ENCODE measurements around the gene MS4A6A. TPM values are rescaled to one million over a fixed set of nuclear protein-coding genes. Genes with fewer than 3 reads are reported as not detected.

MS4A6A gene, protein sequence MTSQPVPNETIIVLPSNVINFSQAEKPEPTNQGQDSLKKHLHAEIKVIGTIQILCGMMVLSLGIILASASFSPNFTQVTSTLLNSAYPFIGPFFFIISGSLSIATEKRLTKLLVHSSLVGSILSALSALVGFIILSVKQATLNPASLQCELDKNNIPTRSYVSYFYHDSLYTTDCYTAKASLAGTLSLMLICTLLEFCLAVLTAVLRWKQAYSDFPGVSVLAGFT
- polyA plus RNA-seq (2013, experiment 1 of 2), result 1.3 TPM
- polyA plus RNA-seq (2013, experiment 2 of 2), result 1.6 TPM

DNA sequence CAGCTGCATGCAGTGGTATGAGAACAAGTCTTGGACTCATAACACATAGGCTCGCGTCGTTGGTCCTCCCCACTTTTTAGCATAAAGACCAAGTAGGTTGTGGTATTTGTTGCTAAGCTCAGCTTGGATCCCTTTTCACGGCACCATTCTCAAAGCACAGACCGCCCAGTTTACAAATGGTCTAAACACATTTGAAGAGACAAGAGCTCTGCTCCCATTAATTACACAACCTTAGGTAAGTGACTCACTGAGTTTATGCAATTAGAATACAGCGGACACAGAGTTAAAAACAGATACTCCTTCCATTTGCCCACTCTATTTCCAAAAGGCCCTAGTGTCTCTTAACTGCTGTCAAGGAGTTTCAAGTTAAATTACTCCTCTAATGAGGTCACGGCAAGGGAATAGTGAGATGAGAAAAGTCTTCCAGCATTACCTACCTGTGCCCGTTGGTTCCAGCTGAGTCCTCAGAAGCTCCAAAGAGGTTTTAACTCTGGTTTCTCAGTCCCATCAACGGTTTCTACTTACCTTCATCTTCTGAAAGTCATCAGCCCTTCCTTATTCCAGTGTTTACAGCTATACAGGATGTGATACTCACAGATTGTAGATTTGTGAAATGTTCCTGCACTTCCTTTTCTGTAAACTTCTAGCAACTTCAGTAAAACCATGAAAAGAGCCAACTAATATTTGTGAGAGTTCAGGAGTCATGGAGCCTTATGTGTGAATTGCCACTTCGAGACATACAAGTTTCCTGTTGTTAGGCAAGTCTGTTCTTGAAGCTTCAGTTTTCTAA lies at the start of gene MS4A6A:
Gene MS4A6A, minus strand, starts transcription at position 543 of the 790 bp plus-strand sequence. CDS start 1,356 bp downstream, outside the sequence.
- no peaks in the 10 kb centered on the region for H3K36me3 ChIP-seq (ENCODE audit: control insufficient read depth, insufficient read depth, low read length)
- no peak within 1 kb of the TSS for H3K27ac ChIP-seq (ENCODE audit: low read depth, low read length, severe bottlenecking)
- WGBS, 2 experiments (ENCODE audit: insufficient coverage in 2 of 2), result 90 to 93% methylated on average over 2 to 4 of the region's 10 CpGs
- no peak within 1 kb of the TSS for H3K4me3 ChIP-seq (ENCODE audit: extremely low read depth, insufficient read depth, low read length, poor library complexity, severe bottlenecking)
- peaks cover 7% of the 10 kb centered on the region for H3K4me1 ChIP-seq (ENCODE audit: control insufficient read depth, insufficient read depth, low read length, poor library complexity, severe bottlenecking)
- no peaks in the 10 kb centered on the region for H3K9me3 ChIP-seq (ENCODE audit: control insufficient read depth, low read length)

DNA sequence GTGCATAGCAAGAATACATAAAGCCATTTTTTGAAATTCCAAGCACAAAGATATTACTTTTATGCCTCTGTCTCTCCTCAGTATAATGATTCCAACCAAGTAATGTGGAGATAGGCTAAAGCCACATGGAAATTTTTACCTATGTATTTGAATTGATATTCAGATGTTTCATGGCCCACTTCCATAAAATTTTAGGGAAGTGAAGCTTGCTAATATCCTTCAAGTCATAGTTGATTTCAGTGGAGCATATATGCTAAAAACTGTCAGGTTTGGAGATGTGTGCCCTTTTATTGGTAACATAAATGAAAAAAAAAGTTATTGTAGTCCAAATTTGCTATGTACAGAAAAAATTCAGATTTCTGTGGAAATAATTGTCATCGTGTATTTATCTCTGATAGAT lies 47.8 kb upstream of the MS4A6A start:
- no peaks in the 10 kb centered on the region for H3K36me3 ChIP-seq (ENCODE audit: control insufficient read depth, insufficient read depth, low read length)
- H3K27ac ChIP-seq (ENCODE audit: low read depth, low read length, severe bottlenecking), result no peak overlapping the region
- WGBS, 2 experiments (ENCODE audit: insufficient coverage in 2 of 2), result no CpG with 5 or more reads among the region's 1 CpG
- no peak overlapping the region for H3K4me3 ChIP-seq (ENCODE audit: extremely low read depth, insufficient read depth, low read length, poor library complexity, severe bottlenecking)
- H3K4me1 ChIP-seq (ENCODE audit: control insufficient read depth, insufficient read depth, low read length, poor library complexity, severe bottlenecking), result no peaks in the 10 kb centered on the region
- H3K9me3 ChIP-seq (ENCODE audit: control insufficient read depth, low read length), result no peaks in the 10 kb centered on the region

DNA sequence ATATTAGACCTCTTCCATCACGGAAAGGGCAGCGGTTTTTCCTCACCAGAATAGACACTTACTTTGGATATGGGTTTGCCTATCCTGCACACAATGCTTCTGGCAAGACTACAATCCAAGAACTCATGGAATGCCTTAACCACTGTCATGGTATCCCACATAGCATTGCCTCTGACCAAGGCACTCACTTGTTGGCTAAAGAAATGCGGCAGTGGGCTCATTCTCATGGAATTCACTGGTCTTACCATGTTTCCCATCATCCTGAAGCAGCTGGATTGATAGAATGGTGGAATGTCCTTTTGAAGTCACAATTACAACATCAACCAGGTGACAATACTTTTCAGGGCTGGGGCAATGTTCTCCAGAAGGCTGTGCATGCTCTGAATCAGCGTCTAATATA lies 39.3 kb upstream of the MS4A6A start:
- Histone ChIP-seq H3K9me3 (ENCODE audit: control insufficient read depth, low read length) (no peaks in the 10 kb centered on the region), H3K4me1 (ENCODE audit: control insufficient read depth, insufficient read depth, low read length, poor library complexity, severe bottlenecking) (no peaks in the 10 kb centered on the region), H3K36me3 (ENCODE audit: control insufficient read depth, insufficient read depth, low read length) (no peaks in the 10 kb centered on the region), H3K4me3 (ENCODE audit: extremely low read depth, insufficient read depth, low read length, poor library complexity, severe bottlenecking) (no peak overlapping the region), H3K27ac (ENCODE audit: low read depth, low read length, severe bottlenecking) (no peak overlapping the region)
- 70 to 83% methylated on average over 2 of the region's 4 CpGs for WGBS, 2 experiments (ENCODE audit: insufficient coverage in 2 of 2)

DNA sequence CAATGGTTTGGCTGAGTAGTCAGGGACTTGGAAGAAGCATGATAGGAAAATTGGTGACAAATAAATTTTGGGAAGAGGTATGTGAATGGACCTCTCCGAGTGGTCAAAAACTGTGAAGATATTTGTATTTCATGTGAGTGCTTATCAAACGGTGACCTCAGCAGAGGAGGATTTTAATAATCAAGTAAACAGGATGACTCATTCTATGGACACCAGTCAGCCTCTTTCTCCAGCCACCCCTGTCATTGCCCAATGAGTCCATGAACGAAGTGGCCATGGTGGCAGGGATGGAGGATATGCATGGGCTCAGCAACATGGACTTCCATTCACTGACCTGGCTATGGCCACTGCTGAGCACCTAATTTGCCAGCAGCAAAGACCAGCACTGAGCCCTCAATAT lies 38.8 kb upstream of the MS4A6A start:
- WGBS, 2 experiments (ENCODE audit: insufficient coverage in 2 of 2), result 35 to 100% methylated on average over 2 of the region's 3 CpGs

DNA sequence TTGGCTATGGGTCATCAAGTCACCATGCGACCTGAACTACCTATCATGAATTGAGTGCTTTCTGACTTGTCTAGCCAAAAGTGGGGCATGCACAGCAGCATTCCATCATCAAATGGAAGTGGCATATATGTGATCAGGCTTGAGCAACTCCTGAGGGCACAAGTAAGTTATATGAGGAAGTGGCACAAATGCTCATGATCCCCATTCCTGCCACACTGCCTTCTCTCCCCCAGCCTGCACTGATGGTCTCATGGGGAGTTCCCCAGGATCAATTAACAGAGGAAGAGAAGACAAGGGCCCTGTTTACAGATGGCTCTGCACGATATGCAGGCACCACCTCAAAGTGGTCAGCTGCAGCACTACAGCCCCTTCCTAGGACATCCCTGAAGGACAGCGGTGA lies 38.3 kb upstream of the MS4A6A start:
- 97 to 100% methylated on average over 3 of the region's 3 CpGs for WGBS, 2 experiments (ENCODE audit: insufficient coverage in 2 of 2)

More for the DNA sequence above, 38.8 kb upstream of the MS4A6A start:
- no peak overlapping the region for H3K4me3 ChIP-seq (ENCODE audit: extremely low read depth, insufficient read depth, low read length, poor library complexity, severe bottlenecking)
- H3K27ac ChIP-seq (ENCODE audit: low read depth, low read length, severe bottlenecking), result no peak overlapping the region
- no peaks in the 10 kb centered on the region for H3K4me1 ChIP-seq (ENCODE audit: control insufficient read depth, insufficient read depth, low read length, poor library complexity, severe bottlenecking)
- no peaks in the 10 kb centered on the region for H3K36me3 ChIP-seq (ENCODE audit: control insufficient read depth, insufficient read depth, low read length)
- H3K9me3 ChIP-seq (ENCODE audit: control insufficient read depth, low read length), result no peaks in the 10 kb centered on the region

DNA sequence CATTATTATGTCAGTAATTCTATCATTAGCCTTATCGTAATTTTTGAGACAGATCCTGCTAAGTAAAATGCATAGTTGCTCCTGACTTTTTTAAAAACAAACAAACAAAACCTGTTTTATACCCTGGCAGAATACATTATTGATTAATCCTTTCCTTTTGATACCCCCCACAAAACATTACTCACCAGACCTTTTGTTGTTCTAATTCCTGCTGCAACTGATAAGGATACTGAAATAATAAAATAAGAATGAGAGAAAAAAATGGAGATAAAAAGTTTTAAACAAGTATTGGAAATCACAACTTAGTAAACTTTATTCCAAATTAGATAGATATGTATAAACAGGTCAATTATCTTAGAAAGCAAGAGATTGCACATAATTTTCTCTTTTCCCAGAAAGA lies 31.5 kb upstream of the MS4A6A start:
- H3K4me3 ChIP-seq (ENCODE audit: extremely low read depth, insufficient read depth, low read length, poor library complexity, severe bottlenecking), result no peak overlapping the region
- WGBS, 2 experiments (ENCODE audit: insufficient coverage in 2 of 2), result 88% methylated on average over 1 of the region's 1 CpG
- H3K4me1 ChIP-seq (ENCODE audit: control insufficient read depth, insufficient read depth, low read length, poor library complexity, severe bottlenecking), result no peaks in the 10 kb centered on the region
- no peaks in the 10 kb centered on the region for H3K9me3 ChIP-seq (ENCODE audit: control insufficient read depth, low read length)
- H3K36me3 ChIP-seq (ENCODE audit: control insufficient read depth, insufficient read depth, low read length), result no peaks in the 10 kb centered on the region
- H3K27ac ChIP-seq (ENCODE audit: low read depth, low read length, severe bottlenecking), result no peak overlapping the region

More for the DNA sequence above, 38.3 kb upstream of the MS4A6A start:
- Histone ChIP-seq H3K4me1 (ENCODE audit: control insufficient read depth, insufficient read depth, low read length, poor library complexity, severe bottlenecking) (no peaks in the 10 kb centered on the region), H3K36me3 (ENCODE audit: control insufficient read depth, insufficient read depth, low read length) (no peaks in the 10 kb centered on the region), H3K4me3 (ENCODE audit: extremely low read depth, insufficient read depth, low read length, poor library complexity, severe bottlenecking) (no peak overlapping the region), H3K27ac (ENCODE audit: low read depth, low read length, severe bottlenecking) (no peak overlapping the region), H3K9me3 (ENCODE audit: control insufficient read depth, low read length) (no peaks in the 10 kb centered on the region)

- no peaks in the 10 kb centered on the region for H3K36me3 ChIP-seq (ENCODE audit: control insufficient read depth, insufficient read depth, low read length)
- no peak overlapping the region for H3K27ac ChIP-seq (ENCODE audit: low read depth, low read length, severe bottlenecking)
- no peaks in the 10 kb centered on the region for H3K4me1 ChIP-seq (ENCODE audit: control insufficient read depth, insufficient read depth, low read length, poor library complexity, severe bottlenecking)
- WGBS, 2 experiments (ENCODE audit: insufficient coverage in 2 of 2), result 96 to 100% methylated on average over 4 of the region's 4 CpGs
- no peaks in the 10 kb centered on the region for H3K9me3 ChIP-seq (ENCODE audit: control insufficient read depth, low read length)
- H3K4me3 ChIP-seq (ENCODE audit: extremely low read depth, insufficient read depth, low read length, poor library complexity, severe bottlenecking), result no peak overlapping the region
Observed at GRCh38 chr11:60211206-60211605, 28.3 kb upstream of the MS4A6A start.

GRCh38 chr11:60209977-60210376 lies 27.1 kb upstream of the MS4A6A start:
- no CpG with 5 or more reads among the region's 3 CpGs for WGBS, 2 experiments (ENCODE audit: insufficient coverage in 2 of 2)
- Histone ChIP-seq H3K4me1 (ENCODE audit: control insufficient read depth, insufficient read depth, low read length, poor library complexity, severe bottlenecking) (no peaks in the 10 kb centered on the region), H3K27ac (ENCODE audit: low read depth, low read length, severe bottlenecking) (no peak overlapping the region), H3K9me3 (ENCODE audit: control insufficient read depth, low read length) (no peaks in the 10 kb centered on the region), H3K4me3 (ENCODE audit: extremely low read depth, insufficient read depth, low read length, poor library complexity, severe bottlenecking) (no peak overlapping the region), H3K36me3 (ENCODE audit: control insufficient read depth, insufficient read depth, low read length) (no peaks in the 10 kb centered on the region)

DNA sequence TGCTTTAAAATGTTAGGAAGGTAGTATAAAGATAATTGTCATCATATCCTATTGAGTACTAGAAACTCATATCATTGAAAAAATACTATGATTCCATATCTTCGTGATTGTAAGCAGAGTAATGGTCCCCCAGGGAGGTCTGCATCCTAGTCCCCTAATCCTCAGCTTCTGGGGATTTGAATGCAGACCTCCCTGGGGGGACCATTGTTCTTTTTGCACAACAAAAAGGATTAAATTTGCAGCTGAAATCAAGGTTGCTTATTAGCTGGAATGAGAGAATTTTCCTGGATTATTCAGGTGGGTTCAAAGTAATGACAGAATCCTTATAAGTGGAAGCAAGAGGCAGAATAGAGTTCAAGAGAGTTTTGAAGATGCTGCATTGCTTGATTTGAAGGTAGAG lies 26.1 kb upstream of the MS4A6A start:
- WGBS, 2 experiments (ENCODE audit: insufficient coverage in 2 of 2), result no CpG with 5 or more reads among the region's 1 CpG
- no peak overlapping the region for H3K4me3 ChIP-seq (ENCODE audit: extremely low read depth, insufficient read depth, low read length, poor library complexity, severe bottlenecking)
- no peaks in the 10 kb centered on the region for H3K9me3 ChIP-seq (ENCODE audit: control insufficient read depth, low read length)
- no peak overlapping the region for H3K27ac ChIP-seq (ENCODE audit: low read depth, low read length, severe bottlenecking)
- H3K4me1 ChIP-seq (ENCODE audit: control insufficient read depth, insufficient read depth, low read length, poor library complexity, severe bottlenecking), result no peaks in the 10 kb centered on the region
- no peaks in the 10 kb centered on the region for H3K36me3 ChIP-seq (ENCODE audit: control insufficient read depth, insufficient read depth, low read length)

GRCh38 chr11:60208146-60208895 lies 25.4 kb upstream of the MS4A6A start:
- H3K9me3 ChIP-seq (ENCODE audit: control insufficient read depth, low read length), result no peaks in the 10 kb centered on the region
- H3K27ac ChIP-seq (ENCODE audit: low read depth, low read length, severe bottlenecking), result no peak overlapping the region
- 71% methylated on average over 1 of the region's 4 CpGs; no CpG with 5 or more reads in 1 of the 2 experiments for WGBS, 2 experiments (ENCODE audit: insufficient coverage in 2 of 2)
- H3K36me3 ChIP-seq (ENCODE audit: control insufficient read depth, insufficient read depth, low read length), result no peaks in the 10 kb centered on the region
- H3K4me3 ChIP-seq (ENCODE audit: extremely low read depth, insufficient read depth, low read length, poor library complexity, severe bottlenecking), result no peak overlapping the region
- no peaks in the 10 kb centered on the region for H3K4me1 ChIP-seq (ENCODE audit: control insufficient read depth, insufficient read depth, low read length, poor library complexity, severe bottlenecking)
